ENCODE data around the gene NUBPL. TPM values are rescaled to one million over a fixed set of nuclear protein-coding genes. Genes with fewer than 3 reads are reported as not detected.

The NUBPL gene
- polyA plus RNA-seq, 1 experiment: 9.3 TPM

- ChIA-PET POLR2A (interaction anchor here (0.7 kb wide), 1 partner anchor 319 kb away, joined by 5 read pairs; no protein-coding TSS in a partner anchor), CTCF (no interaction called here)
- Histone ChIP-seq H3K9me3 (ENCODE audit: control insufficient read depth, insufficient read depth, low read length) (no peaks in the 10 kb centered on the region), H3K4me3 (ENCODE audit: low read depth, low read length) (no peak overlapping the region), H3K27ac (ENCODE audit: low read depth, low read length) (no peak overlapping the region), H3K27me3 (ENCODE audit: control insufficient read depth, insufficient read depth, low read length) (no peaks in the 10 kb centered on the region)
- TF ChIP-seq, protein P1, sequence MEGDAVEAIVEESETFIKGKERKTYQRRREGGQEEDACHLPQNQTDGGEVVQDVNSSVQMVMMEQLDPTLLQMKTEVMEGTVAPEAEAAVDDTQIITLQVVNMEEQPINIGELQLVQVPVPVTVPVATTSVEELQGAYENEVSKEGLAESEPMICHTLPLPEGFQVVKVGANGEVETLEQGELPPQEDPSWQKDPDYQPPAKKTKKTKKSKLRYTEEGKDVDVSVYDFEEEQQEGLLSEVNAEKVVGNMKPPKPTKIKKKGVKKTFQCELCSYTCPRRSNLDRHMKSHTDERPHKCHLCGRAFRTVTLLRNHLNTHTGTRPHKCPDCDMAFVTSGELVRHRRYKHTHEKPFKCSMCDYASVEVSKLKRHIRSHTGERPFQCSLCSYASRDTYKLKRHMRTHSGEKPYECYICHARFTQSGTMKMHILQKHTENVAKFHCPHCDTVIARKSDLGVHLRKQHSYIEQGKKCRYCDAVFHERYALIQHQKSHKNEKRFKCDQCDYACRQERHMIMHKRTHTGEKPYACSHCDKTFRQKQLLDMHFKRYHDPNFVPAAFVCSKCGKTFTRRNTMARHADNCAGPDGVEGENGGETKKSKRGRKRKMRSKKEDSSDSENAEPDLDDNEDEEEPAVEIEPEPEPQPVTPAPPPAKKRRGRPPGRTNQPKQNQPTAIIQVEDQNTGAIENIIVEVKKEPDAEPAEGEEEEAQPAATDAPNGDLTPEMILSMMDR (IDR thresholded peaks at IDR 0.05; ENCODE audit: low read depth, low read length): no peak
- DNase-seq (ENCODE audit: low read depth, low spot score): peak; percentile 36
Measured at GRCh38 chr14:31582286-31582691, 21.1 kb downstream of the NUBPL start.

DNA sequence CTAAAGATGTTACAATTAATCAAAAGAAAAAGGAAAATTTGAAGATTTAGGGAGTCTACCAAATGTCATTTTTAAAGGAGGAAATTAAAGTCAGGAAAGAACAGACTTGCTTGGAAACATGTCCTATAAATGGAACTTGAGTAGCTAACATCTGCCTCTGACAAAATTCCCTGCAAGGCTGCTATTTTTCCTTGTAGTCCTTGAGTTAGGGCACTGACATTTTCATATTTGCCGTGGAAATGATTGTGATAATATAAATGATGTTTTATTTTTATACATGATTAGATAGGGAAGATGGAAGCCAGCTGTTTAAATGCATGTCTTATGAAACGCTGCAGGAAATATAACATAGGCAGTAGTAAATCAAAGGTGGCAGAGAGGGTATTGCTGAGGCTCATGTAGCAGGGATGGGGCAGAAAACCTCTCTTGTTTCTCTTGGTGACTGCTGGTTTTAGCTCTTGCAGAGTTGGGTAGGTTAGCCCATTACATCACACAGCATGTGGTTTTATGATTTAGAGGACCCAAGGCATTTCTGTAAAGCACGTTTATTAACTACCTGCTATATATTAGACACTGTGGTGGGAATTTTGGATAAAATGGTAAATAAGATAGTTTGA is 21.7 kb downstream of the NUBPL start:
- CTCF ChIA-PET: no interaction called here
- no peak overlapping the region for H3K27ac ChIP-seq (ENCODE audit: low read depth, low read length)
- H3K9me3 ChIP-seq (ENCODE audit: control insufficient read depth, insufficient read depth, low read length): no peaks in the 10 kb centered on the region
- POLR2A ChIA-PET: no interaction called here
- TF ChIP-seq, protein P1 (IDR thresholded peaks at IDR 0.05; ENCODE audit: low read depth, low read length): no peak
- DNase-seq (ENCODE audit: low read depth, low spot score): no peak
- no peak overlapping the region for H3K4me3 ChIP-seq (ENCODE audit: low read depth, low read length)
- H3K27me3 ChIP-seq (ENCODE audit: control insufficient read depth, insufficient read depth, low read length): no peaks in the 10 kb centered on the region

GRCh38 chr14:31590206-31590605 is 29.0 kb downstream of the NUBPL start:
- Histone ChIP-seq H3K4me3 (ENCODE audit: low read depth, low read length) (no peak overlapping the region), H3K9me3 (ENCODE audit: control insufficient read depth, insufficient read depth, low read length) (no peaks in the 10 kb centered on the region), H3K27ac (ENCODE audit: low read depth, low read length) (no peak overlapping the region), H3K27me3 (ENCODE audit: control insufficient read depth, insufficient read depth, low read length) (no peaks in the 10 kb centered on the region)
- ChIA-PET POLR2A (no interaction called here), CTCF (no interaction called here)
- DNase-seq (ENCODE audit: low read depth, low spot score): no peak
- TF ChIP-seq, protein P1 (IDR thresholded peaks at IDR 0.05; ENCODE audit: low read depth, low read length): no peak

- POLR2A ChIA-PET: no interaction called here
- CTCF ChIA-PET: no interaction called here
- DNase-seq (ENCODE audit: low read depth, low spot score): no peak
Measured at GRCh38 chr14:31592122-31592521, 30.9 kb downstream of the NUBPL start.

DNA sequence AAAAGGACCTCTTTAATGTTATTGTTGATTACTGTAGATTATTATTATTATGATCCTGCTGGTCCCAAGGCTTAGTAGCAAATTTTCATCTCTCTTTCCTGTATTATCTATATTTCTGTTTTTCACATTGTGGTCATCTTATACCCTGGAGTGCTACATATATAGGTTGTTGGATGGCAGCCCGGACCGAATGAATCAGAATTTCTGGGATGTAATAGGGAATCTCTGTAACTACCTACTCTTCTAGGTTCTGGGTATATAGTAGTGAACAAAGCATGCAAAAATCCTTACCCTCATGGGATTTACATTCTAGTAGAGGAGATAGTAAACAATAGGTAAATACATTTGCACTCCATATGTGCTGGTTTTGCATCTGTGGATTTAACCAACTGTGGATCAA is 31.4 kb downstream of the NUBPL start:
- no peak overlapping the region for H3K4me3 ChIP-seq (ENCODE audit: low read depth, low read length)
- TF ChIP-seq, protein P1 (IDR thresholded peaks at IDR 0.05; ENCODE audit: low read depth, low read length): no peak
- DNase-seq (ENCODE audit: low read depth, low spot score): no peak
- no peaks in the 10 kb centered on the region for H3K27me3 ChIP-seq (ENCODE audit: control insufficient read depth, insufficient read depth, low read length)
- no peak overlapping the region for H3K27ac ChIP-seq (ENCODE audit: low read depth, low read length)
- ChIA-PET CTCF (interaction anchor here (0.7 kb wide), 1 partner anchor 23 kb away, joined by 6 read pairs; no protein-coding TSS in a partner anchor), POLR2A (no interaction called here)
- no peaks in the 10 kb centered on the region for H3K9me3 ChIP-seq (ENCODE audit: control insufficient read depth, insufficient read depth, low read length)

More at GRCh38 chr14:31592122-31592521, 30.9 kb downstream of the NUBPL start:
- Histone ChIP-seq H3K27me3 (ENCODE audit: control insufficient read depth, insufficient read depth, low read length) (no peaks in the 10 kb centered on the region), H3K4me3 (ENCODE audit: low read depth, low read length) (no peak overlapping the region), H3K27ac (ENCODE audit: low read depth, low read length) (no peak overlapping the region), H3K9me3 (ENCODE audit: control insufficient read depth, insufficient read depth, low read length) (no peaks in the 10 kb centered on the region)
- TF ChIP-seq, protein P1 (IDR thresholded peaks at IDR 0.05; ENCODE audit: low read depth, low read length): no peak
